ENCODE measurements around the gene KNL1.
A peak's percentile ranks its signal among the peaks of the same experiment; 100 is the strongest.

The KNL1 gene, protein sequence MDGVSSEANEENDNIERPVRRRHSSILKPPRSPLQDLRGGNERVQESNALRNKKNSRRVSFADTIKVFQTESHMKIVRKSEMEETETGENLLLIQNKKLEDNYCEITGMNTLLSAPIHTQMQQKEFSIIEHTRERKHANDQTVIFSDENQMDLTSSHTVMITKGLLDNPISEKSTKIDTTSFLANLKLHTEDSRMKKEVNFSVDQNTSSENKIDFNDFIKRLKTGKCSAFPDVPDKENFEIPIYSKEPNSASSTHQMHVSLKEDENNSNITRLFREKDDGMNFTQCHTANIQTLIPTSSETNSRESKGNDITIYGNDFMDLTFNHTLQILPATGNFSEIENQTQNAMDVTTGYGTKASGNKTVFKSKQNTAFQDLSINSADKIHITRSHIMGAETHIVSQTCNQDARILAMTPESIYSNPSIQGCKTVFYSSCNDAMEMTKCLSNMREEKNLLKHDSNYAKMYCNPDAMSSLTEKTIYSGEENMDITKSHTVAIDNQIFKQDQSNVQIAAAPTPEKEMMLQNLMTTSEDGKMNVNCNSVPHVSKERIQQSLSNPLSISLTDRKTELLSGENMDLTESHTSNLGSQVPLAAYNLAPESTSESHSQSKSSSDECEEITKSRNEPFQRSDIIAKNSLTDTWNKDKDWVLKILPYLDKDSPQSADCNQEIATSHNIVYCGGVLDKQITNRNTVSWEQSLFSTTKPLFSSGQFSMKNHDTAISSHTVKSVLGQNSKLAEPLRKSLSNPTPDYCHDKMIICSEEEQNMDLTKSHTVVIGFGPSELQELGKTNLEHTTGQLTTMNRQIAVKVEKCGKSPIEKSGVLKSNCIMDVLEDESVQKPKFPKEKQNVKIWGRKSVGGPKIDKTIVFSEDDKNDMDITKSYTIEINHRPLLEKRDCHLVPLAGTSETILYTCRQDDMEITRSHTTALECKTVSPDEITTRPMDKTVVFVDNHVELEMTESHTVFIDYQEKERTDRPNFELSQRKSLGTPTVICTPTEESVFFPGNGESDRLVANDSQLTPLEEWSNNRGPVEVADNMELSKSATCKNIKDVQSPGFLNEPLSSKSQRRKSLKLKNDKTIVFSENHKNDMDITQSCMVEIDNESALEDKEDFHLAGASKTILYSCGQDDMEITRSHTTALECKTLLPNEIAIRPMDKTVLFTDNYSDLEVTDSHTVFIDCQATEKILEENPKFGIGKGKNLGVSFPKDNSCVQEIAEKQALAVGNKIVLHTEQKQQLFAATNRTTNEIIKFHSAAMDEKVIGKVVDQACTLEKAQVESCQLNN (N-terminal part only)

DNA sequence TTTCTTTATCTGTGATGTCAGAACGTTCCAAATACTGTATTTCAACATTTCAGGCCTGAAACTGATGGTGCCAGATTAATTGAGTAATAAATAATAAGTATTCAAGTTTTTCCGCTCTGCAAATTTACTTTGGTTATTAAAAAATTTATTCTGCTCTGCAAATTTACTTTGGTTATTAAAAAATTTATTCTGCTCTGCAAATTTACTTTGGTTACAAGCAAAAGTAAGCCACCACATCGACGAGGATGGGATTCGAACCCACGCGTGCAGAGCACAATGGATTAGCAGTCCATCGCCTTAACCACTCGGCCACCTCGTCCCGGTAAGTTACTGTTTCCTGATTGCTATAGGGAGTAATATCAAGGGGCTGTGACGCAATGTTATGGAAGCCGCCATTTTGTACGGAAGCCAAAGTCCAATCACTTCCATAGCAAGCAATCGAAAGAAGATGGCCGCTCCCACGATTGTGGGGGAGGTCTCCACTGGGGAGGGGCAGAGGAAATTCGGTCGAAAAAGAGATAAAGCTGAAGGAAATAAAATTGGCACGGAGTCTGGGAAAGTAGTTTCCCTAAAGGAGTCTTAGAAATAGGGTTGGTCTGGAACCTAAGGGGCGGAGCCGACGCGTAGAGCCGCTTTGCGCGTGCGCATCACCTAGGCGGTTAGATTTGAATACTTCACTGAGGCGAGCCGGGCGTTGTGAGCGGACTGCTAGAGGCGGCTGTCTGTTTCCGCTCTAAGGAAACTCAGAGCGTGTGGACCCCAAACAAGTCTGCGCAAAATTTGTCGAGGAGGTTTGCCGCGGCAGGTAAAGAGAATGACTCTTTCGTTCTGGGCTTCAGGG is at the start of gene KNL1:
Gene KNL1 (plus strand): TSS at position 662 of the 841 bp plus-strand sequence. CDS start 8,683 bp downstream, outside the sequence.
- Histone ChIP-seq H3K4me3 (ENCODE audit: low read length) (peak within 1 kb of the TSS; percentile 90), H3K4me1 (ENCODE audit: control insufficient read depth, insufficient read depth, low read length) (peaks cover 8% of the 10 kb centered on the region), H3K9me3 (ENCODE audit: control insufficient read depth, low read length) (no peaks in the 10 kb centered on the region), H3K9ac (ENCODE audit: low read length) (peak within 1 kb of the TSS; percentile 93), H3K27me3 (ENCODE audit: control insufficient read depth, insufficient read depth, low read length) (no peaks in the 10 kb centered on the region), H3K36me3 (ENCODE audit: control insufficient read depth, insufficient read depth, low read length) (no peaks in the 10 kb centered on the region)

DNA sequence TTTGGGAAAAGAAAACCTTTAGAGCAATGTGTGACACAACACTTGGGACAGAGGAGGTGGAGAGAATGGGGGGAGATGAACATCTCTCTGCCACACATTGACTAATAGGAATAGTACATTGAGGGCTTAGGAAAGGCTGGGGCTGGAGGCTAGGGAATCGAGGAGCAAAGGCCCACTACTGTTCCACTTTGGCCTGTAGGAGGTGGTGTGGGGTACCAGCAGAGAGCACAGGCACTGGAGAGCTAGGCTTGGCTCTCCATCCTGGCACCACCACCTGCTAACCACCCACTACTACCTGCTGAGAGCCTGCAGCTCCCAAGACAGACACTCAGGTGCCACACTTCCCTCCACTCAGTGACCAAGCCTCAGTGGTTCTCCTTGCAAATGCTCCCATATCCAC is 48.6 kb upstream of the KNL1 start:
- Histone ChIP-seq H3K4me1 (ENCODE audit: control insufficient read depth, insufficient read depth, low read length) (no peaks in the 10 kb centered on the region), H3K27me3 (ENCODE audit: control insufficient read depth, insufficient read depth, low read length) (no peaks in the 10 kb centered on the region), H3K9ac (ENCODE audit: low read length) (no peak overlapping the region), H3K9me3 (ENCODE audit: control insufficient read depth, low read length) (no peaks in the 10 kb centered on the region), H3K36me3 (ENCODE audit: control insufficient read depth, insufficient read depth, low read length) (no peaks in the 10 kb centered on the region), H3K4me3 (ENCODE audit: low read length) (no peak overlapping the region)

DNA sequence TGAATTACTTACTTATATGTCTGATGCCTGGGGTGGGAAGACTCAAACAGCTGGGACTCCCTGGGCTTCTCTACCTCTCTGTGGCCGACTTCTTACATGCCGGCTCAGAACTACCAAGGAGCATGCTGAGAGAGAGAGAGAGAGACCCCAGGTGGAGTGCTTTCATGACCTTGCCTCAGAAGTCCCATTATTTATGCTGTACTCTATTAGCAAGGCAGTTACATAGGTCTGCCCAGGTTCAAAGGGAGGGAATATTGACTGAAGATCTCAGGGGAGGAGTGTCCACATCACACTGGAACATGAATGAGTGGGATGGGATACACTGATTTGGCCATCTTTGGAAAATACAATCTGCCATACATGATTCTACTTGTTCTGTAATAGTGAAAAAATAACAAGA is 45.4 kb upstream of the KNL1 start:
- Histone ChIP-seq H3K4me3 (ENCODE audit: low read length) (no peak overlapping the region), H3K4me1 (ENCODE audit: control insufficient read depth, insufficient read depth, low read length) (peaks cover 3% of the 10 kb centered on the region), H3K9ac (ENCODE audit: low read length) (no peak overlapping the region), H3K36me3 (ENCODE audit: control insufficient read depth, insufficient read depth, low read length) (no peaks in the 10 kb centered on the region), H3K9me3 (ENCODE audit: control insufficient read depth, low read length) (no peaks in the 10 kb centered on the region), H3K27me3 (ENCODE audit: control insufficient read depth, insufficient read depth, low read length) (no peaks in the 10 kb centered on the region)

DNA sequence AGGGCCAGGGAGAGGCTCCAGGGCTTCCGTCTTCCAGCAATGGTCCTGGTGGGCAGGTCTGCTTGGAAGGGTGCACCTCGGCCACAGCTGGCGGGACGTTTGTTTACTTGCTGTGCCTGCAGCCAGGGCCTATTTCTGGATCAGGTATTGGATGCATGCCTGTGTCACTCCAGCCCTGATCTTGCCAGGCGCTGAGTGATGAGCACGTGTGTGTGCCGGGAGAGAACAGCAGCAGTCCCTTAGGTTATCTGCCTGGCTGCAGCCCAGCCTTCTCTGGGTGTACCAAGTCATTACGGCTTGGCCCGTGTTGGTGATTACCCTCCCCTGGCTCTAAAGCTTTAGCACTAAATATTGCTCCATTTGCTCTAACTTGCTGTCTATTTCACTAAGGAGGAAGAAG is 44.2 kb upstream of the KNL1 start:
- H3K9ac ChIP-seq (ENCODE audit: low read length), result no peak overlapping the region
- H3K4me3 ChIP-seq (ENCODE audit: low read length), result no peak overlapping the region
- no peaks in the 10 kb centered on the region for H3K9me3 ChIP-seq (ENCODE audit: control insufficient read depth, low read length)
- H3K4me1 ChIP-seq (ENCODE audit: control insufficient read depth, insufficient read depth, low read length), result peaks cover 11% of the 10 kb centered on the region
- no peaks in the 10 kb centered on the region for H3K27me3 ChIP-seq (ENCODE audit: control insufficient read depth, insufficient read depth, low read length)
- H3K36me3 ChIP-seq (ENCODE audit: control insufficient read depth, insufficient read depth, low read length), result no peaks in the 10 kb centered on the region

DNA sequence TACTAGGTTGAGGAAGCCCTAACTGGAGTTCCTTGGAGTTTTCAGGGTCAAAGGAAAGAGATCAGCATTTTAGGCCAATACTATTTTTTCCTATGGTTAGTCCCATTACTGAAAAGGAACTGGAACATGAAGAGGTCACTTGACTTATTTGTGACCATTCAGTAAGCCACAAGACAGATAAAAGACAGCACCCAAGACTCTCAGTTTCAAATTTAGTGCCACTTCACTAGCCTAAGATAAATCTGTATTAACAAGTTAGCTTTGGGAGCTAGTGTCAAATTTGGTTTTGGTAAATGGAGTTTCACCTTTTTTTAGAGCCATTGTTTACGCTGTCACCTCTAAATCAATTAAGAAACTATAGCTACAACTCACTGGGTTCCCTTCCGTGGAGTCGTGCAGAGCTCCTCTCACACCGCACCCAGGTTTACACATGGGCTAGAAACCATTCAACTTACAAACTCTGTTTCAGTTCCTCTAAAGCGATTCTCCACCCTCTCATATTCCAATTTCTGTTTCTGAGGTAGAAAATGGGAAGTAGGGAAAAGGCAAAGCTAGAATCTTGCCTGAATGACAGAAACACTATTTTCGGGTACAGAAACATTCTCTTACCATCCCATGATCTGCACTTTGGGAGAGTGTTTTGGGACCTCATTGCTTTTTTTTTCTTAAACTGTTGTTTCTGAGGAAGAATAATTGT is 43.6 kb upstream of the KNL1 start:
- Histone ChIP-seq H3K27me3 (ENCODE audit: control insufficient read depth, insufficient read depth, low read length) (no peaks in the 10 kb centered on the region), H3K9me3 (ENCODE audit: control insufficient read depth, low read length) (no peaks in the 10 kb centered on the region), H3K4me3 (ENCODE audit: low read length) (no peak overlapping the region), H3K9ac (ENCODE audit: low read length) (no peak overlapping the region), H3K4me1 (ENCODE audit: control insufficient read depth, insufficient read depth, low read length) (peaks cover 11% of the 10 kb centered on the region), H3K36me3 (ENCODE audit: control insufficient read depth, insufficient read depth, low read length) (peaks cover 2% of the 10 kb centered on the region)

DNA sequence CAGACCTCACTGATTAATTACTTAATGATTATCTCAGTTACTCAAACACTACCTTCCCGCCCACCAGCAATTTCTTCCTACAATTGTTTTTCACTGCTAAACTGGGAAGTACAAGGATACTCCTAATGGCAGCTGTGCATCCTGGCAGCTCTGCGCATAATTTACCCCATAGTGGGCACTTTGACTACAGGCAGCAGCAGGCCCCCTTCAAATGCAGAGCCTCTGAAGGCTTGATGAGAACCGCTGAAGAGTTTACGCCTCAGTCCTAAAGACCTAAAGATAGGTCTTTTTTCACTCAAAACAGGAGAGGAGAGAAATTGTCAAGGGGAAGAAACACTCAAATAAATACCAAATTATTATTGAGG is 39.9 kb upstream of the KNL1 start:
- no peaks in the 10 kb centered on the region for H3K9me3 ChIP-seq (ENCODE audit: control insufficient read depth, low read length)
- no peak overlapping the region for H3K9ac ChIP-seq (ENCODE audit: low read length)
- H3K27me3 ChIP-seq (ENCODE audit: control insufficient read depth, insufficient read depth, low read length), result no peaks in the 10 kb centered on the region
- no peak overlapping the region for H3K4me3 ChIP-seq (ENCODE audit: low read length)
- H3K4me1 ChIP-seq (ENCODE audit: control insufficient read depth, insufficient read depth, low read length), result peaks cover 11% of the 10 kb centered on the region
- peaks cover 6% of the 10 kb centered on the region for H3K36me3 ChIP-seq (ENCODE audit: control insufficient read depth, insufficient read depth, low read length)

DNA sequence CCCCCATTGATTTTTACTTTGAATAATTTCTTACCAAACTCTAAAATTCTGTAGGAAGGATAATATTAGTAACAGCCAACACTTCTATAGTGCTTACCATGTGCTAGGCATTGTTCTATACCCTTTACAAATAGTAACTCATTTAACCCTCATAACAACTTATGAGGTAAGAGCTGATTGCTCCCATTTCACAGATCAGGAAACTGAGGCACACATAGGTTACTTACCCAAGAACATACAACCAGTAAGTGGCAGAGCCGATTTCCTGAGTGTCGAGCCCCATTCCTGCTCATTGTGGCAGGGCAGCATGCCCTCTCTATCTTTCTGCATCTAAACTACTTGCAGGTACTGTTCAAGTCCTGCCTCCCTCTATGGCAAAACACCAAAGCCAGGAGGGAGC is 38.2 kb upstream of the KNL1 start:
- Histone ChIP-seq H3K4me3 (ENCODE audit: low read length) (no peak overlapping the region), H3K4me1 (ENCODE audit: control insufficient read depth, insufficient read depth, low read length) (peaks cover 11% of the 10 kb centered on the region), H3K27me3 (ENCODE audit: control insufficient read depth, insufficient read depth, low read length) (no peaks in the 10 kb centered on the region), H3K9ac (ENCODE audit: low read length) (no peak overlapping the region), H3K9me3 (ENCODE audit: control insufficient read depth, low read length) (no peaks in the 10 kb centered on the region), H3K36me3 (ENCODE audit: control insufficient read depth, insufficient read depth, low read length) (peaks cover 6% of the 10 kb centered on the region)

DNA sequence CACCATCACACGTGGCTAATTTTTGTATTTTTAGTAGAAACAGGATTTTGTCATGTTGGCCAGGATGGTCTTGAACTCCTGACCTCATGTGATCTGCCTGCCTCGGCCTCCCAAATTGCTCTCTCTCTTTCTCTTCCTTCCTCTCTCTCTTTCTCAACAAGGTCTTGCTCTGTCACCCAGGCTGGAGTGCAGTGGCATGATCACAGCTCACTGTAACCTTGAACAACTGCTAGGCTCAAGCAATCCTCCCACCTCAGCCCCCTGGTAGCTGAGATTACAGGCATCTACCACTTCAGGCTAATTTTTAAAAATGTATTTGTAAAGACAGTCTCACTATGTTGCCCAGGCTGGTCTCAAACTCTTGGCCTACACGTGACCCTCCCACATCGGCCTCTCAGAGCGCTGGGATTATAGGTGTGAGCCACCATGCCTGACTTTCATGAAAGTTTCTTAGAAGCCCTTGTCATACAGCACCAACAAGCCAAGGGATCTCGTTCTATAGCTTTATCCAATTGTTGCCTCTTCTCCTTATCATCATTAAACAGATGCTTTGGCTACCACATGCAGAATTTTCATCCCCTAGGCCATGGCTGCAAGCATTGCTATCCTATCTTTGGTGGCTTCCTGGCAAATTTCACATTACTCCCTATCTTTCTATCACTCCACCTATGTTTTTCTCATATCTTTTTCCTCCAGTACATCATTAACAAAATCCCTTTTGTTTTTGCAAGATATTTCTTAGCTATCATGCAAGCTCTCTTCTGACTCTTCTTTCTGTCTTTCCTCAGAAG is 34.9 kb upstream of the KNL1 start:
- Histone ChIP-seq H3K36me3 (ENCODE audit: control insufficient read depth, insufficient read depth, low read length) (peaks cover 6% of the 10 kb centered on the region), H3K9ac (ENCODE audit: low read length) (no peak overlapping the region)

DNA sequence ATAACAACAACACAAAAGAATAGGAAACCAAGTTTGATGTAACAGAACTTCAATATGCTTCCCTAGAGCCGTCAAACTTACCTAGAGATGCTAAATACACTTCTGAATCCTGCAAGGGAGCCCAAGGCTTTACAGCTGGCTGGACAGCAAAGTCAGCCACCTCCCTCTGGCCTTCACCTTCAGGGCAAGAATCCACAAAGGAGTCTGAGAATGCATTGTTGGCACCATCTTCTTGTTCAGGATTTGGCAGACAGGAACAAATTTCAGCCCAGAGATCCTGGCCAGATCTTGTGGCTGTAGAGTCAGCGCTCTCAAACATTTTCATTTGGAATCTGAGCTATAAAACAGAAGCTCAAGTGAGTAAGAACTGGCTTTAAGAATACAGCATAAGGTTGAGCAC is 31.4 kb upstream of the KNL1 start:
- Histone ChIP-seq H3K9ac (ENCODE audit: low read length) (no peak overlapping the region), H3K4me3 (ENCODE audit: low read length) (no peak overlapping the region), H3K4me1 (ENCODE audit: control insufficient read depth, insufficient read depth, low read length) (peaks cover 11% of the 10 kb centered on the region)

More for the DNA sequence above, 34.9 kb upstream of the KNL1 start:
- H3K9me3 ChIP-seq (ENCODE audit: control insufficient read depth, low read length), result no peaks in the 10 kb centered on the region
- H3K27me3 ChIP-seq (ENCODE audit: control insufficient read depth, insufficient read depth, low read length), result no peaks in the 10 kb centered on the region
- H3K4me3 ChIP-seq (ENCODE audit: low read length), result no peak overlapping the region
- peaks cover 9% of the 10 kb centered on the region for H3K4me1 ChIP-seq (ENCODE audit: control insufficient read depth, insufficient read depth, low read length)

DNA sequence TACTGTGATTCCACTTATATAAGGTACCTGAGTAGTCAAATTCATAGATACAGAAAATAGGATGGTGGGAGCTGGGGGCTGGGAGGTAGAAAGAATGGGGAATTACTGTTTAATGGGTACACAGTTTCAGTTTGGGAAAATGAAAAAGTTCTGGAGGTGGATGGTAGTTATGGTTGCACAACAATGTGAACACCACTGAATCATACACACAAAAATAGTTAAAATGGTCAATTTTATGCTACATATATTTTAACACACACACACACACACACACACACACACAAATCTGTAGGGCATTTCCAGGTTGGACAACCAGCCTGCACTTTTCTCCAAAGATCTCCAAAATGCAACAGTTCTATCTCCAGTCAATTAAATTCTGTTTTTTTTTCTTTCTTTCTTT is 30.6 kb upstream of the KNL1 start:
- H3K36me3 ChIP-seq (ENCODE audit: control insufficient read depth, insufficient read depth, low read length), result no peaks in the 10 kb centered on the region
- peaks cover 12% of the 10 kb centered on the region for H3K4me1 ChIP-seq (ENCODE audit: control insufficient read depth, insufficient read depth, low read length)
- H3K27me3 ChIP-seq (ENCODE audit: control insufficient read depth, insufficient read depth, low read length), result no peaks in the 10 kb centered on the region
- no peaks in the 10 kb centered on the region for H3K9me3 ChIP-seq (ENCODE audit: control insufficient read depth, low read length)
- no peak overlapping the region for H3K9ac ChIP-seq (ENCODE audit: low read length)
- no peak overlapping the region for H3K4me3 ChIP-seq (ENCODE audit: low read length)

More for the DNA sequence above, 31.4 kb upstream of the KNL1 start:
- Histone ChIP-seq H3K9me3 (ENCODE audit: control insufficient read depth, low read length) (no peaks in the 10 kb centered on the region), H3K27me3 (ENCODE audit: control insufficient read depth, insufficient read depth, low read length) (no peaks in the 10 kb centered on the region), H3K36me3 (ENCODE audit: control insufficient read depth, insufficient read depth, low read length) (no peaks in the 10 kb centered on the region)

Data from mucosa of stomach (tissue), 1 donor.